ENCODE data around the gene PDRG1. TPM values are rescaled to one million over a fixed set of nuclear protein-coding genes. Genes with fewer than 3 reads are reported as not detected.

The PDRG1 gene
- total RNA-seq, 3 donors from 2014 or later, result 25.5 to 26.5 (median 26.0) TPM

DNA sequence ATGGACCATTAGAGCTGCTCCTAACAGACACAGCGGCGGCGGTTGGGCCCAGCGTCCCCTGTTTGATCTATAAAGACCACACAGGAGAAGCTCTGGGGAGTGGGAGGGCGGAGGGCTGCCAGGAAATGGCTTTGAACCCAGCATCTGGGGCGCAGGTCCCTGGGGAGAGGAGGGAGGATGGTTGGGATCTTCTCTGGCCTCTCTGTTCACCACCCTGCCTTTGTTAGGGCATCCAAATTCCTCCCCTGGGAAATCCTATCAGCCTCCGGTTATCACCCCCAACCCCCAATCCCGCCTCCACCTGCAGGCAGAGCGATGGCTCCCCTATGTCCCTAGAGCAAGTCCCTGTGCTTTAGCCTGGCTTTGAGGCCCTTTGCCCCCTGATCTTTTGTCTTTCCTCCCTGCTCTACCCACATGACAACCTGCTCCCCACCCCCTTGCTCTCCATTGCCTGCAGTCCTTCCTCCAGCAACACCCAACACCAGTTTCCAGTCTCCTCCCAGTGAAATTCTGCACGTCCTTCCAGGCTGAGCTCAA is 23.2 kb upstream of the PDRG1 start:
- H3K4me1 Mint-ChIP-seq (ENCODE audit: low read depth), result no peaks in the 10 kb centered on the region
- DNase-seq (no peak), ATAC-seq (no peak)
- H3K27me3 Mint-ChIP-seq (ENCODE audit: low read depth), result peaks cover 42% of the 10 kb centered on the region
- H3K9me3 Mint-ChIP-seq, result no peaks in the 10 kb centered on the region
- H3K36me3 Mint-ChIP-seq (ENCODE audit: insufficient read depth), result no peaks in the 10 kb centered on the region
- H3K4me3 Mint-ChIP-seq, result no peak overlapping the region

DNA sequence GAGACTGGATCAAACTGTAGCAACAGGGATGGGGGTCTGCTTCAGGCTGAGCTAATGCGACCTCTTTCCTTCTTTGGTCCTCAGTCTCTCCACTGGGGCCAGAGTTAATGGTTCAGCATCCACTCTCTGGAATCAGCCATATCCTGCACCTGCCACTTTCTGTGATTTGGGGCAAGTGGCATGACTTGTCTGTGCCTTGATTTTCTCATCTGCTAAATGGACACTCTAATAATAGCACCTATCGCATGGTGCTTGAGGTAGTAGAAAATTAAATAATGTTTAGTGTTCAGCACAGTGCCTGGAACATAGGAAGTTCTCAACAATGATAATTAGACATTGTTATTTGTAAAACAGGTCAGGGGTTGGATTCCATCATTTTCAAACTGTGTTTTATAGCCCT is 22.4 kb upstream of the PDRG1 start:
- no peaks in the 10 kb centered on the region for H3K36me3 Mint-ChIP-seq (ENCODE audit: insufficient read depth)
- ATAC-seq (no peak), DNase-seq (no peak)
- H3K4me3 Mint-ChIP-seq, result no peak overlapping the region
- H3K4me1 Mint-ChIP-seq (ENCODE audit: low read depth), result no peaks in the 10 kb centered on the region
- peaks cover 44% of the 10 kb centered on the region for H3K27me3 Mint-ChIP-seq (ENCODE audit: low read depth)
- no peaks in the 10 kb centered on the region for H3K9me3 Mint-ChIP-seq

DNA sequence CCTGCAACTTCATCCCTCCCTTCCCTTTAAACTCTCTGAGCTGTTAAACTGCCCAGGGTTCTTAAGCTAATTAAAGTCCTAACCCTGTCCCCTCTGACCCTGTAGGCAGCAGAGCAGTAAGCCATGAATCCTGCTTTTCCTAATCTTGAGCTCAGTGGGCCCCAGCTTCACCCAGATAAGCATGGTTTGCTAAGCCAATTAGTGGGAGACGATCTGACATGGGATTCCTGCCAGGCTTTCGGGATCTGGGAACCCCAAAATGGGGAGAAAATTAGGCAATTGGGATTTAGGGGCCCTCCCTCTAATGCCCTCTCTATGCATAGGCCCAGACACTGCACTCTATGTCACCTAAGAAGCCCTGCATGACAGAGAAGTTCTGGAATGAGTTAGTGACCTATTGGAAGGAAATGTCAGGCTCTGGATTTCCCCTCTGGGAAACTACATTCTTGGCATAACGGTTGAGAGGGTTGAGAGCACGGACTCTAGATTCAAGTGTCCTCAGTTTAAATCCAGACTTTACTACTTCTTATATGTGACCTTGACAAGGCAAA is 20.7 kb upstream of the PDRG1 start:
- H3K36me3 Mint-ChIP-seq (ENCODE audit: insufficient read depth), result no peaks in the 10 kb centered on the region

DNA sequence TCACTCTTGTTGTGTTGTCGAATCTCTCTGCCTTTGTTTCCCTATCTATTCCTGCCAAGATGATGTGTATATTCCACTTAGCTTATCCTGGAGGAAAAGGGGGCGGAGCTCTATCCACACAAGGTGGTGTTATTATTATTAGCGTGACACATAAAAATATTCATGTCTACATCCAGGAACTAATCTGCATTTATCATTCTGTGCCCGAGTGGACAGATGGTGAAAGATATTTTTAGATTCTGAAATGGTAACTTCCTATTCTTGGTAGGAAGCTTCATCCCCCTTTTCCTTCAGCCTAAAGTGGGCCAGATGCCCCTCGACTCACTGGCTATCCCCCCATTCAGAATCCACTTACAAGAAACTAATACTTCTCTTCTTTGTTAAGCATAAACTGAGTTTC is 18.1 kb upstream of the PDRG1 start:
- H3K9me3 Mint-ChIP-seq, result no peaks in the 10 kb centered on the region
- no peak for DNase-seq
- peaks cover 2% of the 10 kb centered on the region for H3K4me1 Mint-ChIP-seq (ENCODE audit: low read depth)
- H3K27me3 Mint-ChIP-seq (ENCODE audit: low read depth), result peaks cover 68% of the 10 kb centered on the region
- H3K4me3 Mint-ChIP-seq, result no peak overlapping the region
- H3K36me3 Mint-ChIP-seq (ENCODE audit: insufficient read depth), result no peaks in the 10 kb centered on the region
- ATAC-seq, result no peak

More for the DNA sequence above, 20.7 kb upstream of the PDRG1 start:
- H3K9me3 Mint-ChIP-seq, result no peaks in the 10 kb centered on the region
- no peak overlapping the region for H3K4me3 Mint-ChIP-seq
- no peak for ATAC-seq
- peaks cover 2% of the 10 kb centered on the region for H3K4me1 Mint-ChIP-seq (ENCODE audit: low read depth)
- H3K27me3 Mint-ChIP-seq (ENCODE audit: low read depth), result peaks cover 51% of the 10 kb centered on the region
- no peak for DNase-seq

DNA sequence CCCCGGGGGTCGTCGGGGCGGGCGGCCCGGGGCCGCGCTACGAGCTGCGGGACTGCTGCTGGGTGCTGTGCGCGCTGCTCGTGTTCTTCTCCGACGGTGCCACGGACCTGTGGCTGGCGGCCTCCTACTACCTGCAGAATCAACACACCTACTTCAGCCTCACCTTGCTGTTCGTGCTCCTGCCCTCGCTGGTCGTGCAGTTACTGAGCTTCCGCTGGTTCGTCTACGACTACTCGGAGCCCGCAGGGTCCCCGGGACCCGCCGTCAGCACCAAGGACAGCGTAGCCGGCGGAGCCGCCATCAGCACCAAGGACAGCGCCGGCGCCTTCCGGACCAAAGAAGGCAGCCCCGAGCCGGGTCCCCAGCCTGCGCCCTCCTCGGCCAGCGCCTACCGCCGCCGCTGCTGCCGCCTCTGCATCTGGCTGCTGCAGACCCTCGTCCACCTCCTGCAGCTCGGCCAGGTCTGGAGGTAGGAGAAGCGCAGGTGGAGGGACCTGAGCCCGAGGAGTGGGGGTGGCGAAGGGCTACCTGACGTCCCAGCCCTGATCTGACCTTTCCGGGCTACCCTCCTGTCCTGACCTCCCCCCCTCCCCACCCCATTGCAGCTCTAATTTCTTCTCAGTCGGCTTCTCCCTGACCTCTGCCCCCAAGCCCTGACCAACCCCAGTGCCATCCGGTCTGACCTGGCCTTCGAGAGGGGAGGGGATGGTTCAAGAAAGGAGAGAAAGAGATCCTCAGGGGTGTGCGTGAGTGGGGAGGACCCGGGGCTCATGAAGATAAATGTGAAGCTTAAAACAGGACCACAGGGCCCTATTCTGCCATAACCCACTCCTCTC is 16.7 kb upstream of the PDRG1 start:
- peaks cover 73% of the 10 kb centered on the region for H3K27me3 Mint-ChIP-seq (ENCODE audit: low read depth)
- H3K4me1 Mint-ChIP-seq (ENCODE audit: low read depth), result peaks cover 2% of the 10 kb centered on the region
- ATAC-seq, result peak; percentile 95 to 98
- H3K9me3 Mint-ChIP-seq, result no peaks in the 10 kb centered on the region
- no peaks in the 10 kb centered on the region for H3K36me3 Mint-ChIP-seq (ENCODE audit: insufficient read depth)
- H3K4me3 Mint-ChIP-seq, result peak overlapping the region; percentile 83
- DNase-seq, result peak; percentile 72

DNA sequence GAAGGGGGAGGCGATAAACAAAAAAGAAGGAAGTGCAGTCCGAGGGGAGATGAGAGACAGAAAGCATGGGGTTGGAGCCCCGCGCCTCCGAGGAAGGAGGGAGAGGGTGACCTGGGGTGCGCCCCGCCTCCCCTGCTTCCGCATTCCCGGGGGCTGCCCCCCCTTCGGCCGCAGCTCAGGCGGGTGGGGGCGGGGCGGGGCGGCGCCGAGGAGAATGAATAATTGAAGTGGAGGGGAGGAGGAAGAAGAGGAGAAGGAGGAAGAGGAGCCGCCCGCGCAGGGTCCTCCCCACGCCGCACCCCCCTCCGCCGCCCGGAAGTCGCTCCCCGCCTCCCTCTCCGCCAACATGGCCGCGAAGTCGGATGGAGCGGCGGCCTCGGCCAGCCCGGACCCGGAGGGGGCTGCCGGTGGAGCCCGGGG is 16.0 kb upstream of the PDRG1 start, which contains the start of gene XKR7:
Gene XKR7 (plus strand): TSS at position 322 of the 420 bp plus-strand sequence. CDS start 25 bp downstream, at position 347.
- DNase-seq (no peak), ATAC-seq (peak; percentile 25 to 54)
- peaks cover 2% of the 10 kb centered on the region for H3K4me1 Mint-ChIP-seq (ENCODE audit: low read depth)
- H3K36me3 Mint-ChIP-seq (ENCODE audit: insufficient read depth), result no peaks in the 10 kb centered on the region
- H3K4me3 Mint-ChIP-seq, result peak within 1 kb of the TSS; percentile 83
- H3K27me3 Mint-ChIP-seq (ENCODE audit: low read depth), result peaks cover 72% of the 10 kb centered on the region
- H3K9me3 Mint-ChIP-seq, result no peaks in the 10 kb centered on the region

DNA sequence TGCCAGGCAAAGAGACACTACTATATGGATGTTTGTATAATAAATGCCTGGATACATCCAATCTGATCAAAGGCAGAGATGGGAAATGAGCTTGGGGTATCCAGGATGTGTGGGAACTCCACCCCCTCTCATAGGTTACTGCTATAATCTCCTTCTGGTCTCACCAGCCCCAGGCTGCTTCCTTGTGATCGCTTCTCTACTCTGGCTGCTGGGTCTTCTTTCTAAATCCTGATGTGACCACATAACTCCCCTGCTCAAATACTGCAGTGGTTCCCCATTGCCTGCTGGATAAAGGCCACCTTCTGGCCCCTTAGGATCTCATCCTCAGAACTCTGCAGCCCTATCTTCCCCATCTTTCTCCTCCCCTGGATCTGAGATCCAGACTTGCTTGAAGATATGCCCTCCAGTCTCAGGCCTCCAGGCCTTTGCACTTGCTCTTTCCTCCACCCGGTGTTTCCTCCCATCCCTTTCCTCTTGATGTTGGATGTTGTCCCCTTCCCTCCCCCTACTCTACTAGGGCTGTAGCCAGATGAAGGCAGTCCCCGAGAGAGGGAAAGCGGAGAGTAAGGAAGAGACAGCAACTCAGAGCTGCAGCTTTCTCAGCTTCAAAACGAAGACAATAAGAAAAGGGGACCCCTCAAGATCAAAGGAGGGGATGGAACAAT is 15.3 kb upstream of the PDRG1 start:
- Mint-ChIP-seq H3K9me3 (no peaks in the 10 kb centered on the region), H3K4me3 (peak overlapping the region; percentile 52), H3K27me3 (ENCODE audit: low read depth) (peaks cover 71% of the 10 kb centered on the region), H3K36me3 (ENCODE audit: insufficient read depth) (no peaks in the 10 kb centered on the region), H3K4me1 (ENCODE audit: low read depth) (peaks cover 2% of the 10 kb centered on the region)
- DNase-seq, result no peak
- no peak for ATAC-seq

DNA sequence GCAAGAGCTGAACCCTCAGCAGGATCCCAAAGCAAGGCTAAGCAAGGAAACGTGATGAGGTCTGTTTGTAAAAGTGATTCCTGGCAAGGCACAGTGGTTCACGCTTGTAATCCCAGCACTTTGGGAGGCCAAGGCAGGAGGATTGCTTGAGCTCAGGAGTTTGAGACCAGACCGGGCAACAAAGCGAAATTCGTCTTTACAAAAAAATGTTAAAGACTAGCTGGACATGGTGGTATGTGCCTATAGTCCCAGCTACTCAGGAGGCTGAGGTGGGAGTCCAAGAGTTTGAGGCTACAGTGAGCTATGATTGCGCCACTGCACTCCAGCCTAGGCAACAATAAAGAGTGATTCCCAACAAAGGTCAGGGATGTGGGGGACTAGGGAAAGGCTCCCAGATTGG is 12.0 kb upstream of the PDRG1 start:
- DNase-seq, result no peak
- no peak for ATAC-seq
- Mint-ChIP-seq H3K4me3 (no peak overlapping the region), H3K9me3 (no peaks in the 10 kb centered on the region), H3K4me1 (ENCODE audit: low read depth) (peaks cover 2% of the 10 kb centered on the region), H3K27me3 (ENCODE audit: low read depth) (peaks cover 57% of the 10 kb centered on the region), H3K36me3 (ENCODE audit: insufficient read depth) (no peaks in the 10 kb centered on the region)

DNA sequence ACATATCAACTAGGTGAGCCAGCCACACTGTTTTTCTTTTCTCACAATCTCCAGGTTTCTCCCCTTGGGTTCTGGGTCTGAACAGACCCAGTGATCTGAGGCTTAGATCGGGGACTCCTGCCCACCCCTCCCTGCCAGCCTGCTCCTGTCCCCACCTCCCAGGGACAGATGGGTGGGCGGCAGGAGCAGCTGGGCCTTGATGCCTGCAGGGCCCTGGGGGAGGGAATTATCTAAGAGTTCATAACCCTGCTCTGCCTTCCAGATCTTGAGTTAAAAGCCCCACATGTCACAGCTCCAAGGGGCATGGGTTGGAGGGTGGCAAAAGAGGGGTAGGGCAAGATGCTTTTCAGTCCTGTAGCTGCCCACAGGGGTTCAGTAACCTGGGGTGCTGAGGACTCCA is 10.9 kb upstream of the PDRG1 start:
- Mint-ChIP-seq H3K4me1 (ENCODE audit: low read depth) (no peaks in the 10 kb centered on the region), H3K27me3 (ENCODE audit: low read depth) (peaks cover 58% of the 10 kb centered on the region), H3K4me3 (no peak overlapping the region), H3K36me3 (ENCODE audit: insufficient read depth) (no peaks in the 10 kb centered on the region), H3K9me3 (no peaks in the 10 kb centered on the region)
- no peak for ATAC-seq
- DNase-seq, result no peak

DNA sequence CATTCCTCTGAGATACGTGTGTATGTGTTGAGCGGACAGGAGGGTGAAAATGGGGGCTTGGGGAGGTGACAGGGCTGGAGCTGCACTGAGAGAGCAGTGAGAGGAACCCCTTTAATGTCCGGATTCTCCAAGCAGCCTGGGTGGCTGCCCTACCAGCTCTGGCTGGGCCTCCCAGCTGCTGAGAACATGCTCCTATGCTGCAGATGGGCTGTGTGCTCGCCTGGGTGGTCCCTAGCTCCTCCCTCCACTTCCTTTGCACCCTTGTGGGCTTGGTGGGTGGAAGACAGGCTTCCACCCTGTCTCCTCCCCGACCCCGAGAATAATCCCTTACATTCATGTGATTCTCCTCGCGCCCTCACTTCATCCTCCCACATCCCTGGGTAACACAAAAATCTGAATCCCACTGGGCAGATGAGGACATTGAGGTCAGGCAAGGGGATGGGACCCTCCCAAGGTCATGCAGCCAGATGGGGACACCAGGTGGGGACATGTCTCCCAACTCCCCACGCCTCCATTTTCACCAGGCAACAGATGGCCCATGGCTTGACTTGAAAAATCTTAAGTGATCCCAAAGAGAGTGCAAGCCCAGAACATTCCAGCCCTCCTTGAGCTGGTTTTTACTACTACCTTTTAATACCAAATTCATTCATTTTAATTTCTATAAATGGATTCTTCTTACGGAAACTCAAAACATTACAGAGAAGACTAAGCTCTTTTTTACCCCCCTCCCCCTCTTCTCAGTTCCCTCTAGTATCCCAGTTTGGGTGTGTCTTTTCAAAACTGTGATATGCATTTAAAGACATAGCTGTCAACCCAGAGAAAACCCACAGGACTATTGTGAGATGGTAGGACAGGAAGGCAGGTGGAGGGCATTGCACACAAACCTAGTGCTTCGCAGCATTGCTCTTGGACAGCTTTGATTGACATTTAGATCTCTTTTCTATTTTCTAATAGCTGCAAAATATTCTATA is 5.0 kb upstream of the PDRG1 start:
- H3K9me3 Mint-ChIP-seq, result no peaks in the 10 kb centered on the region
- no peak overlapping the region for H3K4me3 Mint-ChIP-seq
- peaks cover 20% of the 10 kb centered on the region for H3K27me3 Mint-ChIP-seq (ENCODE audit: low read depth)
- no peaks in the 10 kb centered on the region for H3K36me3 Mint-ChIP-seq (ENCODE audit: insufficient read depth)
- DNase-seq (no peak), ATAC-seq (no peak)
- peaks cover 3% of the 10 kb centered on the region for H3K4me1 Mint-ChIP-seq (ENCODE audit: low read depth)

DNA sequence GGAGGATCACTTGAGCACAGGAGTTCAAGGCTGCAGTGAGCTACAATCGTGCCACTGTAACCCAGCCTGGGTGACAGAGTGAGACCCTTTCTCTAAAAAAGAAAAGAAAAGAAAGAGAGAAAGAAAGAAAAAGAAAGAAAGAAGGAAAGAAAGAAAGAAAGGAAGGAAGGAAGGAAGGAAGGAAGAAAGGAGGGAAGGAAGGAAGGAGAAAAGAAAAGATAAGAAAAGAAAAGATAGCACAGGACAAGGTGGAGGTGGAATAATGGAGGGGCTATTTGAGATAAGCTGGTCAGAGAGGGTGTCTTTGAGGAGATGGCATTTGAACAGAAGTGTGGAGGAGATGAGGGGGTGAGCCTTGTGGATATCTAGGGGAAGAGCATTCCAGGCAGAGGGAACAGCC is 2.7 kb upstream of the PDRG1 start:
- Mint-ChIP-seq H3K4me1 (ENCODE audit: low read depth) (peaks cover 24% of the 10 kb centered on the region), H3K4me3 (no peak overlapping the region), H3K9me3 (no peaks in the 10 kb centered on the region), H3K27me3 (ENCODE audit: low read depth) (peaks cover 9% of the 10 kb centered on the region), H3K36me3 (ENCODE audit: insufficient read depth) (peaks cover 6% of the 10 kb centered on the region)
- DNase-seq (no peak), ATAC-seq (no peak)

DNA sequence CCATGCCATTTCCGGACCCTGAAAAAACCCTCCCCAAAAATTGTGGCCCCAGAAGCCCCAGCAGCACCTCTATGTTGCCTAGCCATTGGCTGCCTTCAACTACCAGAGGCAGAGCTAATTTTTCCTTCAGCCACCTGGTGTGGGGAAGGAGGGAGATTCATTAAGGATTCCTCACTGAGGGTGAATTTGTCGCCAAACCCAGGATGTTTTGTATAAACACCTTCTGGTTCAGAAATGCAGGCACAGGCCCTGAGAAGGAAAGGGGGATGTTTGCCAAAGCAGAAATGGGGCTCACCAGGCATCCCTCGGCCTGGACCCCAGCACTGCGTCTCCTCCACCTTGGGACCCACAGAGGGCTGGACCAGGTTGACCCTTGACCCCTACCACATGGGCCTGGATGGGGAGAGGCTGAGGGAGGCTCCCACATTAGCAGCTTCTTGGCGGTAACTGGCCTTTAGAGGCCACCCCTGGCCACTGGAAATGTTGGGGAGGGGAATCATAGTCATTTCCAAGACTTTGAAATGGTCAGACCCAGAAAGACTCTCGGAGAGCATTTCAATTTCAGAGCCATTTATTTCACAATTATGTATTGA is 1.8 kb upstream of the PDRG1 start:
- Mint-ChIP-seq H3K4me3 (no peak overlapping the region), H3K9me3 (no peaks in the 10 kb centered on the region), H3K4me1 (ENCODE audit: low read depth) (peaks cover 29% of the 10 kb centered on the region), H3K36me3 (ENCODE audit: insufficient read depth) (peaks cover 12% of the 10 kb centered on the region), H3K27me3 (ENCODE audit: low read depth) (peaks cover 4% of the 10 kb centered on the region)
- DNase-seq, result no peak
- ATAC-seq, result no peak

DNA sequence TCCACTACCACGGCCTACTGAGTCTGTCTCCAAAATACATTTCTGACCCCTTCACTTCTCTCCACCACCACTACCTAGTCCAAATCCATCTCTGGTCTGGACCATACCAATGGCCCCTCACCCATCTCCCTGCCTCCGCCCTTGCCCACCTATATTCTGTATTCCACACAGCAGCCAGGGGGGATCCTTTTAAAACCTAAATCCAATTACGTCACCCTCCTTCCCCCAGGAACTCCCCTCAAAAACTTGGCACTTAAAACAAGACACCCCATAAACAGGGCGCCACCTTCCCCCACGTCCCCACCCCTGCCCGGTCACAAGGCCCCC is 680 bp downstream of the PDRG1 start:
- no peaks in the 10 kb centered on the region for H3K9me3 Mint-ChIP-seq
- H3K4me1 Mint-ChIP-seq (ENCODE audit: low read depth), result peaks cover 30% of the 10 kb centered on the region
- DNase-seq (no peak), ATAC-seq (no peak)
- H3K4me3 Mint-ChIP-seq, result peak overlapping the region; percentile 98
- peaks cover 26% of the 10 kb centered on the region for H3K36me3 Mint-ChIP-seq (ENCODE audit: insufficient read depth)
- peaks cover 2% of the 10 kb centered on the region for H3K27me3 Mint-ChIP-seq (ENCODE audit: low read depth)

All from activated T-cell treated with anti-CD3 and anti-CD28 coated beads, Interleukin-2, amount 50 U/mL, for 4 hours (primary cell).